T-helper 9 cell (primary cell): ENCODE measurements around the gene C8A.

Experiments used
- DNase-seq: peaks from one replicate; pipeline ENCODE4 v3.0.0-alpha.2; 2020

Gene C8A

DNA sequence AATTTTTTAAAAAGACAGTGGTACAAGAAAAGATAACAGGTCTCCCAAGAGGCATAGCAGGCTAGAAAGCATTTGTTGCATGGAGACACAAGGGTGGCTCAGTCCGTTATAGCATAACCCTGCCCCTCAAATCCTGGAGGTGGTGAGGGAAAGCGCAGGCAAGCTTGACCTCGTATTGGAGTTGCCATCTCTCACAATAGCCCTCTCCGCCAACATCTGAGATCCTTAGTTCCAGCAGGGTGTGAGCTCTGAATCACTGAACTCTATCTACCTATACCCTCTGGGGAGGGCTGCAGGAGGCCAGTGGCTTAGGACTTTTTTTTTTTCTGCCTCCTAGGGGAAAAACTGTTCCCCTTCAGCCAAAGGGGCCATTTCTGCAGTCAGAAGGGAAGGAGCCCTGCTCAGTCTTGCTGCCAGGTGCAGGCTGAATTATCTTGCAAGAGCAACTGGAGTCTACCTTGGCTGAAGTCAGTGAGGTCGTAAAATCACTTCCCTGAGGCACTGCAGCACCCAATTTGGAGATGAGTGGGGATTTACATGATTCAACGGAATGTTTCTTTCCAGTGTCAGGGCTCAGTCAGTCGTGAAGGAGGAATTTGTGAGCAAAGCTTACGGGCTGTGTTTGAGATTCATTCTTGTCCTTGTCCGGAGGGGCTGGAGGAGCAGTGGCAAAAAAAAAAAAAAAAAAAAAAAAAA is 17.2 kb upstream of the C8A start:
- DNase-seq = no peak

DNA sequence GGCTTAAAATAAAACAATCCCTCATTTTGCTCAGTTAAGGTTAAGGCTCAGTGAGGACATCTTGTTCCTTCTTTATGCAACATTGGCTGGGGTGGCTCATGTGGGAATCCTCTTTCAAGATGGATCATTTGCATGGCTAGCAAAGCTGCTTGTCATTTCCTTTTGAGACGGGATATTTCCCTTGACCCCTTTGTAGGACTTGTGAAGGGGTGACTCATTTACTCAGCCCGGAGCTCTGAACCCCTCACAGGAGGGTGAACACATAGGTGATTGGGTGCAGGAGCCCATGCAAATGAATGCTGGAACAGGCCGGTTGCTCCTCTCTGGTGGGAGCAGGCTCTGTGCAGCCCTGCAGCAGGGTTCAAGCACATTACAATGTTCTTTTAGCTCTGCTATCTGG is 15.8 kb upstream of the C8A start:
- no peak for DNase-seq

DNA sequence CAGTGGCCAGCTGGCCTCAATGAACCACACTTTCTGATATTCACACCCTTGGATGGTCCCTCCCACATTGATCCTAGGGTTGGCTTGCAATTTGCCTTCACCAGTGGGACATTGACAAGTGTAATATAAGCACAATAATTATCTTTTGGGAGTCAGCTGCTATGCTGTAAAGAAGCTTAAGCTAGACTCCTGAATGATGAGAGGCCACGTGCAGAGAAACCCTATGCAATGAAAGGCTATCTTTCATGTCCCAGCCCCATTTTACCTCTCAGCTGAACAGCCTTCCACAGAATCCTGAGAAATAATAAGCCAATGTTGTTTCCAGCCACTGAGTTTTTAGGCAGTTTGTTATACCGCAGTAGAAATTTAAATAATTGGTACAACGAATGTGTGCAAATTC is 11.1 kb upstream of the C8A start:
- no peak for DNase-seq

DNA sequence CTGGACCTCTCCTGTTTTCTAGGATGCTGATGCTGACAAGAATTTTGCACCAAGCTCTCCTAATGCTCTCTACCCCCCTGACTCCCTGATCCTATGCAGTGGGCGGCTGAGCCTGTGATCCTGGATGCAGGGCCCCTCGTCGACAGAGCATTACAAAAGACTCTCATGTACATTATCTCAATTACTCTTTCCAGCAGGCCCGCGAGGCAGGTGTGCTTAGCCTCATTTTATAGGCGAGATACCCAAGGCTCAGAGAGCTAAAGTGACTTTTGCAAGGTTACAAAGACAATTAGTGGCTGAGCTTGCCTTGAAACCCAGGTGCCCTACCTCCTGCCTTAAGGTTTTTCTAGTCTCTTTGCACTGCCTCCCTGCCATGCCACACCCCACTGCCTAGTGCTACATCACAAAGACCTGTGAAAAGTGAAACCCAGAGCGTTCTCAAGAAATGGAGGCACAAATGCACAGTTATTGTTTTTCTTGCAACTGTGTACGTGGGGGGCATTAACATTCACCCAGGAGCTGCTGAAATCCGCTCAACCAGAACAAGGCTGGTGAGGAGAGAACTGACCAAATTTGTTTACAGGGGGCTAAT is 10.0 kb upstream of the C8A start:
- no peak for DNase-seq

DNA sequence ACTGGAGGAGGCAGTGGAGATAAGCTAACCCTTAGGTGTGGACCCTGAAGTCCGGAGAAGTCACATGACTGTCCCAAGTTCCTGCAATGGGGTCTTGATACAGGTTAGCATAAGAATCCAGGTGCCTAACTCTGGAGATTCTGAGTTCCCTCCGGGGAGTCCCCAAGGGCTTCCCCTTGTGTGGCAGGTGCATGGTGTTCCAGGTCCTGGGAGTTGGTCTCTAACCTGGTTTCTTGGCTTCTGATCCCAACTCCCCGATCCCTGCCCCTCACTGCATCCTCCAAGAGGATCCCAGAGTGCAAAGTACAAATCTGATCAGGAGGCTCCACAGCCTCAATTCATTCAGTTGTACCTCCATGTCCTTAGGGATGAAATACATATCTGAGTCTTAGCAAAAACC is 9.3 kb upstream of the C8A start:
- DNase-seq = no peak

DNA sequence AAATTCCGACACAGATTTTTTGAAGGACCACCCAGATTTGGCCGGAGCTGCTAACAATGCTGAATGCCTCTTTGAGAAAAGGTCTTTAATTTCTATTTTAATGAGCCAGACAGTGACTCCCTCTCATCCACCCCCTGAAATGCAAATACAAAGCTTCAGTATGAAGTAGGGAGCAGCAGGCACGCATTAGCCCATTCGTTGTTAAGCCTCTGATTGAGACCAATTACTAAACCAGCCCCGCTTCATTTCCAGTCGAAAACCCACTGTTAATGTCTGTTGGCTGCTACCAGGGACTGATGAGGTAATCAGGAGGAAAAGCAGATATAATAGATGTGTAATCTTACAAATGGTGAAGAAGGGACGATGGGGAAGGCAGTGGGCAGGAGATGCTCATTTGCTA is 4.8 kb upstream of the C8A start:
- no peak for DNase-seq

DNA sequence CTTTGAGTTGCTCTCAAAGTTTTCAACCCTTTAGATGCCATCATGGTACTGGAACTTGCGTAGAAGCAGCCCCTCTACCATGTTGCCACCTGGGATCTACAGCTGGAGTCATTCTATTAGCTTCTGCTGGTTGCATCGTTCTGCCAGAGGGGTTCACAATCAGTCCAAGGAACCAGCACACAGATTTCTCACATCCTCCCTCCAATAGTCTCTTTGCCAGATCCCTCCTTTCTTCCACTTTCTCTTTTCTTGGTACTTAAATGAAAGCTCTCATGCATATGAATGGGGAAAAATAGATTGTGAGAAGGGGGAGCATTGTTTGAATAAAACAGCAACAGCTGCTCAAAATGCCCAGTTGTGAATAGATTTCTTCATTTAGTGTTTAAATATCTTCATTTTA is 4.2 kb upstream of the C8A start:
- no peak for DNase-seq

DNA sequence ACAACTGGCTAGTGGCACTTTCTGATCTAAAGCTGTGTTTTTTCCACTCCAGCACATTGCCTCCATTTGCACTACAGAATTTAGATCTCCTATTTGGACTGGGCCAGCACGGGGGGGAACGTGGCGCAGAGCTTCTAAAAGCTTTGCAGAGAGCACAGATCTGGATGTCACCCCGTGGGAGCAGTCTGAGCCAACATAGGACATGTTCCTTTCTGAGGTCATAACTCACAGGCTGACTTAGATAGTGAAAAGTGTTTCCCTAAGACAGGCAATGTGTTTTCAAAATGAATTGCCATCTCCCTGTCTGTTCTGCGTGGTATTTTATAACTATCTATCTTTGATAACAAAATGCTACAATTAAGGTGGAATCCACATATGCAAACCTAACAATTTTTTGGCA is 3.7 kb upstream of the C8A start:
- DNase-seq = no peak

DNA sequence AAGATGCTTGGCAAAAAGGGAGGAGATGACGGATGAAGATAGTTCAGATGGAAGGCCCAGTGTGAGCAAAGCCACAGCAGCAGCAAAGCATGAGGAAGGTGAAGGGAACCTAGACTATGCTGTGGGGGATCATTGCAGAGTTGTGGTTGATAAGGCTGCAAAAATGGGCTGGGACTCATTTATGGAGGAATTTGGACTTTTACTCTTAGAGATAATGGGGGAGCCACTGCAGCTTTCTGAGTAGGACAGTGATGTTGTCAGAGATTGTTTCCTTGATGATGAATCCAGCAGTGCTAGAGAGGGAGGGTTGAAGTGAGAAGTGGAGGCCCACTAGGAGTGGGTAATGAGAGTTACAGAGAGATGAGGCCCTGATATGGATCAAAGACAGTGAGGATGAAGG is 2.1 kb upstream of the C8A start:
- no peak for DNase-seq

DNA sequence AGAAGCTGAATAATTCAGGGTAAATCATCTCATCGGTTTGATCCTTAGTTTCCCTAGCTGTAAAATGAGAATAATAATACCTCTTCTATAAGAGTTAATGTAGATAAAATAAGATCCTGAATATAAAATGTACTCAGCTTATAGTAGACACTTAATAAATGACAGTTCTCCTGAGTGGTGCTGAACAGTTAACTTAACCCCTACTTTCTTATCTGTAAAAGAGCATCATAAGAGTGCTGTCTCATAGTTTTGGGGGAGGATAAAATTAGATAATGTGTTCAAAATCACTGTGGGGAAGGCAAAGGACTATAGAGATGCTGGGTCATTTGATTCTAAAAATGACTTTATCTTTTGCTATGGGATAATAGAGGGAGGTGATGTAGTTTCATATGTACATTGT is 593 bp downstream of the C8A start:
- no peak for DNase-seq

DNA sequence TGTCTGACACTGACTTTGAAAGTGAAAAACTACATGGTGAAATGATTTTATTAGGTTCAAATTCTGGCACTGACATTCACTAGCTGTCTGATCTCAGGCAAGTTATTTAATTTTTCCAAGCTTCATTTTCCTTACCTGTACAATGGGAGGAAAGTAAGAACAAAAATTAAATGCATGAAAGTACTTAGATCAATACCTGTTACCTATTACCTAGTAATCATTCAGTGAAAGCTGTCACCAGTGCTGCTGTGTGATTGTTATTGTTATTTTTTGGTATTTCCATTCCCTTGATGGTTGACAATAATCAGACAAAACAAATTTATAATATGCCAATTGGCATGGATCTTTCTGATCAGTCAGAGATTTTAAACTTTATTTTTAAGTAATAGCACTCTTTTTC is 1.6 kb downstream of the C8A start:
- DNase-seq = no peak

DNA sequence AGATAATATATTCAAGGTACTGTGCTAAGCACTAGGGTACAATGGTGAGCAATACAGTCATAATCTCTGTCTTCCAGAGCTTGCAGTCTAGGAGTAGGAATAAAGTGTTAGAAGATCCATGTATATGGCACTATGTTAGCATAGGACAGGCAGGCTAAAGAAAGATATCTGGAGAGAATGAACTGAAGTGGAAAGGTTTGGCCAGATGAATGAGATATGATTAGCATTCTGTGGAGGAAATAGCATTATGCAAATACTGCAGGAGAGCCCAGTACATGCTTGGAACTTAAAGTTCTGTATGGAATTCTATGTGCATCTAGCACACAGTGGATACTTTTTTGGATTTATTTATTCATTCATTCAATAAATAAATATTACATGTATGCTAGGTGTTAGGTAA is 4.7 kb downstream of the C8A start:
- no peak for DNase-seq

DNA sequence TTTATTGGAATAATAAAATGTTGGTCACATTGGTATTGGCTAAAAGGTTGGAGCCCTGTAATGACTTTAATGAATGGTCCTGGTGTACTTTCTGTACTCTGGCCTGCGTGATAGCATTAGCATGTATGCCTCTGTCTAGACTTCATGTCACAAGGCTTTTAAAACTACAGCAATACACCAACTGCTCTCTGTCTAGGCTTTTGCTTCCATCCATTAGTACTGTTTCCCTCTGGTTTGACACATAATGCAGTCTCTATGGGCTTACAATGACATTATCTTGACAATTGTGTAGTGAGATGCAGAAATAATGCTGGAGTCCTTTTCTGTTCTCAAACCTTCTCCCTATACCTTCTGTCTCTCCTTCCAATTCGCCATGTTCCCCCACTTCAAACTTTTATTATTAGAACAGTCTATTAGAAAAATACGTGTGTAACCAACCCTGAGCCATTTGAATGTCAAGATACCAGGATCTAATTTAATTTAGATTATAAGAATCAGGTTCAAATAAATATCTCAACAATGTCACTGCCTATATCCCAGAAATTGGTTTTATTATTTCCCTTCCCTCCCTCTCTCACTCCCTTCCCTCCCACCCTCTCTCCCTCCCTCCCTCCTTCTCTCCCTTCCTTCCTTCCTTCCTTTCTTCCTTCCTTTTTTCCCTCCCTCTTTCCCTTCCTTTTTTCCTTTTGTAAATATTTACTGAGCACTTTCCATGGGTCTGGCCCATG is 8.8 kb downstream of the C8A start:
- DNase-seq = no peak

DNA sequence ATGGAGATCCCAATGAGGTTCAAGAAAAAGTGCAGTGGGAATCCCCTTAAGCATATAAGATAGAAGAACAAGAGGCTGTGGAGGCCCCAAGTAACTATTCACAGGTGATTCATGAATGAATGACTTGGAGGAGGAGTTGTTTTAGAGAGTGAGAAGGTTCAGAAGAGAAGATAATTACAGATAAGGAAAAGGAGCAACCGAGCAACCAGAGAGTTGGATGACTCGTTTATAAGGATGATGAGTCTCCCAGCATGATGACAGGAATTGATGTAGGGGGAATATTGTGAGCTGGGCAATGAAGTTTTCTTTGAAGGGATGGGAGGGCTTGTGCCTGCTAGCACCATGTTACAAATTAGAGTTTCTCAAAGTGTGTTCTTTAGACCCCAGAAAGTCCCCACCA is 9.8 kb downstream of the C8A start:
- no peak for DNase-seq

DNA sequence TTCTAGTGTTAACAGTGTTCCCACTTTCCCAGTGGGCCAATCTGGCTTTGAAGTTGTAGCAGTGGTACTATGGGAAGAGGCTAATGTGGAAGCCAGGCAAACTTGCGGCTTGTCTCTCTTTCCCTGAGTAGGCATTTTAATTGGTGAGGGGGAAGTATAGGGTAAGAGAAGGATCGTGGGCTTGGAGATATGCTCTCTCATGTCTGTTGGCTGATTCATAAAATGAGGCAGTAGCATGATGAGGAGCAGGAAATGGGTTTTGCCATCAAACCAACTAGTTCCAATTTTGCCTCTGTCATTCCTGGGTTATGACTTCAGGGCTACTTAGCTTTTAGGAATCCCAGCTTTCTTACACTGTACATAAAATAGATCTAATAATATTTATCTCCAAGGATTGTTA is 12.1 kb downstream of the C8A start:
- DNase-seq = no peak

DNA sequence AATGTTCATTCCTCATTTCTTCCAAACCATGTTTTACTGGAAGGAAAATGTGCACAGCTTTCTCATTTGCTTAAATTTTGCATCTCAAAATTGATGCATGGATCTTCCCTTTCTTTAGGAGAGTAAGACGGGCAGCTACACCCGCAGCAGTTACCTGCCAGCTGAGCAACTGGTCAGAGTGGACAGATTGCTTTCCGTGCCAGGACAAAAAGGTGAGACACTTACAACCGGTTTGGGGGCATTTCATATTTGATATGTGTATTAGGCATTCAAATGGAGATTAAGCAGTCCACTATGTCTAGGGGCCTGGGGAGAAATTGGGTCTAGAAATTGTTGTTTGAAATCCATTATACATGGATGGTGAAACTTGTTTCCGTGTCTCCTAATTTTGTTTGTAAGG is 12.9 kb downstream of the C8A start:
- no peak for DNase-seq

DNA sequence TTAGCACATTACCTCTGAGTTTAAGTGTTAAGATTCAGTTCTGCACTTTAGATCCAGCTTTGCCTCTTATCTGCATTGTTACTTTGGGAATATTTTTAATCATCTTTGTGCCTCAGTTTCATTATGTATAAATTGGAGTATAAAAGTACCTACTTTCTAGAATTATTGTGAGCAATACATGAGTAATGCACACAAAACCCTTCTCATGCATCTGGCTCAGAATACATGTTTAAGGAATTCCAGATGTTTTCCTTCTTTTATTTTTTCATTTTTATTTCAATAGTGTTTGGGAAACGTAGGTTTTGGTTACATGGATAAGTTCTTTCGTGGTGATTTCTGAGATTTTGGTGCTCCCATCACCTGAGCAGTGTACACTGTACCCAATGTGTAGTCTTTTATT is 14.2 kb downstream of the C8A start:
- no peak for DNase-seq

DNA sequence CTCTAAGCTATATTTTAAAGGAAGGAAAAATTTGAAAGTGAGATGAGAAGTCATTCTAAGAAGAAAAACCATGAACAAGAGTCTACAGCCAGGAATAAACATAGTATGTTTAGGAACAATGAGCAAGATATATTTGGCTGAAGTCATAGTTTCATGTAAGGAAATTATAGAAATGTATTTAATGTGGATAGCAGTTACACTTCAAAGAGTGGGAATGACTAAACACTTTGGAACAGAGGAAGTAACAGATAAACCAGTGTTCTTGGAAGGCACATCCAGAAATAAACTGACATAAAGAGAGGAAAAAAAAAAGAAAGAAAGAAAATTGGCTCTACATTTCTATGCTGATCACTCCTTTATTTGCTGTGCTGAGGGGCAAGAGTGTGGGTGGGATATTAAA is 18.0 kb downstream of the C8A start:
- no peak for DNase-seq

DNA sequence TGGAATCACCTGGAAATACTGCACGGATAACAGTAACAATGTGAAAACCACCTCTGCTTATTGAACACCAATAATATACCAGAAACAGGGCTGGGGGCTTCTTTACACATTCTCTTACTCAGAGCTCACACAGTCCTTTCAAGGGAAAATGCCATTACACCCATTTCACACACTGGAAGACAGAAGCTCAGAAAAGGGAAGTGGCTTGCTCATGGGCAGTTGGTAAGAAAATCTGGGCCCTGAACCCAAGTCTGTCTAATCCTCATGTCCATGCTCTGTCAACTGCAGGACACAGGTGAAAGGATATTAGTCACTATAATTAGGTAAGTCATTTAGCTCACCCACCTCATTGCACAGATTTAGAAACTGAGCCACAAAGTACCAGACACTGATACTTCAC is 18.6 kb downstream of the C8A start:
- no peak for DNase-seq

DNA sequence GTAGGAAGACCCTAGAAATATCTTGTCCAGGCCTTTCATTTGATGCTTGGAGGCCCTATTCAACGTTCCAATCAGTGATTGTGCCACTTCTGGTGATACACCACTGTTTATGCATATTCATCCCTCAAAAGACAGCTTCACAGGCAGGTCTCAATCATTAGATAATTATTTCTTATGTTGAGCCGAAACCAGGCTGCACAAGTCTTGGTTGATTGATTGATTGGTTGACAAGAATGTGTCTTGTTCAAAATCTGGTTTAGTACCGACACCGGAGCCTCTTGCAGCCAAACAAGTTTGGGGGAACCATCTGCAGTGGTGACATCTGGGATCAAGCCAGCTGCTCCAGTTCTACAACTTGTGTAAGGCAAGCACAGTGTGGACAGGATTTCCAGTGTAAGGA is 20.1 kb downstream of the C8A start:
- no peak for DNase-seq

DNA sequence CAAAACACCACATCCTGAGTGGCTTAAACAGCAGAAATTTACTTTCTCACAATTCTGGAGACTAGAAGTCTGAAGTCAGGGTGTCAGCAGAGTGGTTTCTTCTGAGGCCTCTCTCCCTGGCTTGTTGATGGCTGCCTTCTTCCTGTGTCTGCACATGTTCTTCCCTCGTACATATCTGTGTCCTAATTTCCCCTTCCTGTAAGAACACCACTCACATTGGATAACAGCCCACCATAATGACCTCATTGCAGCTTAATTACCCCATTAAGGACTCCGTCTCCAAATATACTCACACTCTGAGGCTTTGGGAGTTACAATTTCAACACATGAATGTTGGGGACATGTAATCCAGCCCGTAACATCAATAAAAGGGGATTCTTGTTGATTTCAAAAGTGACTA is 23.4 kb downstream of the C8A start:
- no peak for DNase-seq

DNA sequence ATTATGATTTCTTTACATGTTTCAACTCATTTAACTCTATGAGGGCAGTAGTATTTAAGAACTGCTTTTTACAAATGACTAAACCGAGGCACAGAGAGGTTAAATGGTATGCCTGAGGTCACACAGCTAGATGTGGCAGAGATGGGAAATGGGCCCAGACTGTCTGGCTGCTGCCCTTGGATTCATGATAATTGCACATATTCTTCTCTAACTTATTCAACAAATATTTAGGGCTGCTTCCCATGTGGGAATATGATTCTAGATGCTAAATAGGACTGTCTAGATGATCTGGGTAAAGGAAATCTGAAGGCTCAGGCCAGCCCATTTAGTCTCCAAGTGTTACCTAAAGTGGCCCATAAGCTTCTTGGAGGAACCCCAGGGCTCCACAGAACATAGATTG is 26.2 kb downstream of the C8A start:
- DNase-seq = no peak

DNA sequence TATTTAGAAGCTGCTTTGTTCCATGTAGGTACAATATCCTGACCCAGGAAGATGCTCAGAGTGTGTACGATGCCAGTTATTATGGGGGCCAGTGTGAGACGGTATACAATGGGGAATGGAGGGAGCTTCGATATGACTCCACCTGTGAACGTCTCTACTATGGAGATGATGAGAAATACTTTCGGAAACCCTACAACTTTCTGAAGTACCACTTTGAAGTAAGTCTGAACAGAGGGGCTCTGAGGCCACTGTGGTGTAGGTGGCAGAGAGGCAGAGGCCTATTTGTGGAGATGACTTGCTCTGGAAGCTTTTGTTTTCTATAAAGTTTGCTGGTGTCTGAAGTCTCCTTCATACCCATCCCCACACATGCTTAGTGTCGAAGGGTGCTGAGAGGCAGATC is 26.8 kb downstream of the C8A start:
- DNase-seq = no peak

DNA sequence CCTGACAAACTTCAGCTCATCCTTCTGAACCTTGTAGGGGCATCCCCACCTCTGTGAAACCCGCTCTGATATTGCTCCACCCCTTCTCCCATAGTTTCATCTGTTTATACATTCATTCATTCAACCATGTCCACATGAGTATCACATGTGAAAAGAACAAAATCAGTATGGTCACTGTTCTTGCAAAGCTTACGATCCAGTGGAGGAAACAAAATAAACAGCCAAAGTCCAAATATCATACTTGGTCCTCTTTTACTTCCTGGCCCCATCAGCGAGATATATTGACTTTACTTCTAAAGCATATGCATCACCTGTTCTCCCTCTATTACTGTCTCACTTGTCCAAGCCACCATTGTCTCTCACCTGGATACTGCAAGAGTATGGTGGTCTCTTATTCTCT is 35.6 kb downstream of the C8A start:
- no peak for DNase-seq

DNA sequence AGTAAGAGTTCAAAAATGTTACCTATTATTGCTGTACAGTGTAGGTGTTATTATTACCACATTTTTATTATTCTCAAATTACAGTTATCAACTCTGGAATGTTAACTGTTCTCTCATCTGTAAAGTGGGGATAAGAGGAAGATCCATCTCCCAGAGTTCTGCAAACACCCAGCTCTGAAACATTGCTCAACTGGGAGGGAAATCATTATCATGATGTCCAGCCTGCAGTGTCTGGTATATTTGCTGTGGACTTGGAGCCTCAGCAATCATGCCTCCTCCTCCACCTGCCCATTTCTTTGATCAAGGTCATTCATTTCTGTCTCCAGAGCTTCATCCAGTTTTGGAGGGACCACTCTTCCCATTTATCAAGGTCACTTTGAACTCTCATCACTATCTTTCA is 39.4 kb downstream of the C8A start:
- no peak for DNase-seq
